ENCODE data around the gene TMEM214.

The TMEM214 gene

GRCh38 chr2:26988058-26988860, 44.5 kb upstream of the TMEM214 start:
- no peak for TF ChIP-seq CTCF (IDR thresholded peaks at IDR 0.05; ENCODE audit: poor library complexity, severe bottlenecking)
- no peaks in the 10 kb centered on the region for H3K9me3 ChIP-seq (ENCODE audit: severe bottlenecking)
- H3K36me3 ChIP-seq (ENCODE audit: low read depth) = no peaks in the 10 kb centered on the region
- H3K4me3 ChIP-seq (ENCODE audit: severe bottlenecking) = no peak overlapping the region
- H3K27me3 ChIP-seq (ENCODE audit: insufficient read depth, poor library complexity, severe bottlenecking) = no peaks in the 10 kb centered on the region
- ATAC-seq (ENCODE audit: low read depth) (no peak), DNase-seq (ENCODE audit: low spot score) (no peak)
- H3K4me1 ChIP-seq (ENCODE audit: insufficient read depth, poor library complexity, severe bottlenecking) = no peaks in the 10 kb centered on the region
- no peak overlapping the region for H3K27ac ChIP-seq (ENCODE audit: poor library complexity, severe bottlenecking)

GRCh38 chr2:26989156-26989555, 43.6 kb upstream of the TMEM214 start:
- no peak overlapping the region for H3K27ac ChIP-seq (ENCODE audit: poor library complexity, severe bottlenecking)
- H3K9me3 ChIP-seq (ENCODE audit: severe bottlenecking) = no peaks in the 10 kb centered on the region
- no peaks in the 10 kb centered on the region for H3K36me3 ChIP-seq (ENCODE audit: low read depth)
- no peak for ATAC-seq (ENCODE audit: low read depth)
- no peak for DNase-seq (ENCODE audit: low spot score)
- no peak for TF ChIP-seq CTCF (IDR thresholded peaks at IDR 0.05; ENCODE audit: poor library complexity, severe bottlenecking)
- H3K27me3 ChIP-seq (ENCODE audit: insufficient read depth, poor library complexity, severe bottlenecking) = no peaks in the 10 kb centered on the region
- no peak overlapping the region for H3K4me3 ChIP-seq (ENCODE audit: severe bottlenecking)
- no peaks in the 10 kb centered on the region for H3K4me1 ChIP-seq (ENCODE audit: insufficient read depth, poor library complexity, severe bottlenecking)

GRCh38 chr2:26991717-26992116, 41.0 kb upstream of the TMEM214 start:
- Histone ChIP-seq H3K4me3 (ENCODE audit: severe bottlenecking) (no peak overlapping the region), H3K27me3 (ENCODE audit: insufficient read depth, poor library complexity, severe bottlenecking) (no peaks in the 10 kb centered on the region), H3K9me3 (ENCODE audit: severe bottlenecking) (no peaks in the 10 kb centered on the region), H3K36me3 (ENCODE audit: low read depth) (no peaks in the 10 kb centered on the region), H3K4me1 (ENCODE audit: insufficient read depth, poor library complexity, severe bottlenecking) (no peaks in the 10 kb centered on the region), H3K27ac (ENCODE audit: poor library complexity, severe bottlenecking) (no peak overlapping the region)
- TF ChIP-seq CTCF (IDR thresholded peaks at IDR 0.05; ENCODE audit: poor library complexity, severe bottlenecking) = no peak
- no peak for ATAC-seq (ENCODE audit: low read depth)
- DNase-seq (ENCODE audit: low spot score) = no peak

- DNase-seq (ENCODE audit: low spot score) (no peak), ATAC-seq (ENCODE audit: low read depth) (no peak)
- no peaks in the 10 kb centered on the region for H3K9me3 ChIP-seq (ENCODE audit: severe bottlenecking)
- no peaks in the 10 kb centered on the region for H3K27me3 ChIP-seq (ENCODE audit: insufficient read depth, poor library complexity, severe bottlenecking)
- no peak overlapping the region for H3K4me3 ChIP-seq (ENCODE audit: severe bottlenecking)
- H3K27ac ChIP-seq (ENCODE audit: poor library complexity, severe bottlenecking) = no peak overlapping the region
- no peaks in the 10 kb centered on the region for H3K4me1 ChIP-seq (ENCODE audit: insufficient read depth, poor library complexity, severe bottlenecking)
- TF ChIP-seq CTCF (IDR thresholded peaks at IDR 0.05; ENCODE audit: poor library complexity, severe bottlenecking) = no peak
- H3K36me3 ChIP-seq (ENCODE audit: low read depth) = no peaks in the 10 kb centered on the region
These were observed 39.0 kb upstream of the TMEM214 start for GRCh38 chr2:26993768-26994167.

- Histone ChIP-seq H3K27me3 (ENCODE audit: insufficient read depth, poor library complexity, severe bottlenecking) (no peaks in the 10 kb centered on the region), H3K27ac (ENCODE audit: poor library complexity, severe bottlenecking) (no peak overlapping the region), H3K36me3 (ENCODE audit: low read depth) (no peaks in the 10 kb centered on the region), H3K9me3 (ENCODE audit: severe bottlenecking) (no peaks in the 10 kb centered on the region), H3K4me3 (ENCODE audit: severe bottlenecking) (no peak overlapping the region), H3K4me1 (ENCODE audit: insufficient read depth, poor library complexity, severe bottlenecking) (no peaks in the 10 kb centered on the region)
- no peak for TF ChIP-seq CTCF (IDR thresholded peaks at IDR 0.05; ENCODE audit: poor library complexity, severe bottlenecking)
- DNase-seq (ENCODE audit: low spot score) (no peak), ATAC-seq (ENCODE audit: low read depth) (no peak)
These were observed 37.8 kb upstream of the TMEM214 start for GRCh38 chr2:26994983-26995382.
